Stimulated activated CD8-positive, alpha-beta memory T cell treated with anti-CD3 and anti-CD28 coated beads, Interleukin-7, amount 100 ng/mL, for 1 hour (primary cell): Measurements from ENCODE around the gene IGF1R.

Source experiments
- DNase-seq, 2 donors: peaks; one replicate each; pipeline ENCODE4 v3.0.0-alpha.2; 2020; ENCODE audit warnings: low read depth in 2 of 2

Gene IGF1R

GRCh38 chr15:98858610-98859023, 210.3 kb downstream of the IGF1R start:
- no peak for DNase-seq

GRCh38 chr15:98859149-98859548, 210.8 kb downstream of the IGF1R start:
- no peak for DNase-seq

DNA sequence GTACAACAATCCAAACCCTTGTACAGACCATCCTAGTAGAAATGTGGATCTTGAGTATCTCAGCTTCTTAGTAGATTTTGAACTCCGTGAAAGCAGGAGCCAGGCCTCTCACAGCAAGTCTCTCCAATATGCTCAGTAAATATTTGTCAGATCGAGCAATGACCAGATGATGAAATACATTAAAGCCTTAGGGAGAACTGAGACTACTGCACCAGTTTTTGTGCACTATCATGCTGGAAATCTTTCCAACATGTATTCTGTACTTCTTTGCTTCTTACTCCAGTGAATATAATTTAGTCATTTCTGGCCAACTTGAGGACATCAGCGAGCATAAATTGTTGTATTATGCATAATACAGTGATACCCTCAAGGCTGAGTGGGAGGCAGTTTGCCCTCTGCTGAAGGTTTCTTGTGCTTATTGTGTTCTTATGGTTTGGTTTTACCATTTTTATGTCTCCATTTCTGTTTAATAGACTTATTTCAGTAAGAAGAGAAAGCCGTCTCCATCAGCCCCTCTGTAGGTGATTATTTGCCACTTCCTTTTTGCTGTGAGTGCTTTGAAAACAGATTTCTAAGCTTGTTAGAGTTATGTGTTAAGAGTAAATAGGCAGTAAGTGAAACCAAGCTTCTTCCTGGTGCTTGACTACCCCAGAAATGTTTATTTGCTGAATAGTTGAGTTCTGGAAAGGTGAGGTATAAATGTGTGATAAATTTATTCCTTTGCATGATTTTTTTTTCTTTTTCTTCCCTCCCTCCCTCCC, 212.1 kb downstream of the IGF1R start:
- no peak for DNase-seq

GRCh38 chr15:98861188-98861587, 212.8 kb downstream of the IGF1R start:
- DNase-seq: no peak

GRCh38 chr15:98863983-98864382, 215.6 kb downstream of the IGF1R start:
- no peak for DNase-seq

GRCh38 chr15:98865397-98866339, 217.3 kb downstream of the IGF1R start:
- DNase-seq: peak; percentile 32 to 34

- no peak for DNase-seq
Observed at GRCh38 chr15:98866511-98866910, 218.2 kb downstream of the IGF1R start.

DNA sequence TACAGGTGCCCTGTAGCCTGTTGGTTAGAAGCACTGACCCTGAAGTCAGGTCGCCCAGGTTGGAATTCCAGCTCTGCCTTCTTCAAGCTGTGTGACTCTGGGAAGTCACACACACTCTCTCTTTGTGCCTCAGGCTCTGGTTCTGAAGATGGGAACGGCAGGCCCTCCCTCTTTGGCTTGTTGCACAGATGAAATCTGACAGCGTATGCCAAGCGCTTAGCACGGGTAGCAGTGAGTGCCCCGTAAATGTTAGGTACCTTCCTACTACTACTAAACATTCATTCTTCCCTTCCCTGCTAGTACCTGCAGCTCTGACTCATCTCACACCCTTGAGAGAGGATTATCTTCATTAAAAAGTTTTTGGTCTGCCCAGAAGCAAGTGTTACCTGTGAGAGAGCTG, 220.2 kb downstream of the IGF1R start:
- no peak for DNase-seq

- DNase-seq: no peak
Observed at GRCh38 chr15:98870788-98871187, 222.4 kb downstream of the IGF1R start.

DNA sequence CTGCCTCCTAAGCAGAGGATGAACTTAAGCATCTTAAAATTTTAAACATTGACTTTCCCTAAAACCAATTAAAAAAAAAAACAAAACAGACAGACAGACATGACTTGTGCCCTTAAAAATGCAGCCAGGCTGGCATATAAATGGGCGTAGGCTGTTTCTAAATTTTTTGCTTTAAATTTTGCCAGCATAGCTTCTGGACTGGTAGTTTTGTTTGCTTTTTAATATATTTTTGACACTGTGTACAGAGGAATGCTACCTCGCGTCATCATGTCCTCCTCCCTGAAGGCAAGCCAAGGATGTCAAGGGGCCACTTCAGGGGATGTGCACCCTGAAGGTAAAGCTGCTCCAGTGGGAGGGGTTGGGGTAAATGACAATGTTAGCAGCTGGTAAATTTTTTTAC, 224.4 kb downstream of the IGF1R start:
- DNase-seq: no peak

GRCh38 chr15:98873441-98874218, 225.3 kb downstream of the IGF1R start:
- DNase-seq: no peak

- DNase-seq: no peak
Observed at GRCh38 chr15:98874370-98874769, 226.0 kb downstream of the IGF1R start.

- no peak for DNase-seq
Observed at GRCh38 chr15:98874773-98875172, 226.4 kb downstream of the IGF1R start.

GRCh38 chr15:98875309-98875708, 227.0 kb downstream of the IGF1R start:
- DNase-seq: no peak

GRCh38 chr15:98876451-98877369, 228.4 kb downstream of the IGF1R start:
- DNase-seq: no peak

GRCh38 chr15:98878172-98878571, 229.8 kb downstream of the IGF1R start:
- no peak for DNase-seq

- DNase-seq: no peak
Observed at GRCh38 chr15:98878862-98879261, 230.5 kb downstream of the IGF1R start.

DNA sequence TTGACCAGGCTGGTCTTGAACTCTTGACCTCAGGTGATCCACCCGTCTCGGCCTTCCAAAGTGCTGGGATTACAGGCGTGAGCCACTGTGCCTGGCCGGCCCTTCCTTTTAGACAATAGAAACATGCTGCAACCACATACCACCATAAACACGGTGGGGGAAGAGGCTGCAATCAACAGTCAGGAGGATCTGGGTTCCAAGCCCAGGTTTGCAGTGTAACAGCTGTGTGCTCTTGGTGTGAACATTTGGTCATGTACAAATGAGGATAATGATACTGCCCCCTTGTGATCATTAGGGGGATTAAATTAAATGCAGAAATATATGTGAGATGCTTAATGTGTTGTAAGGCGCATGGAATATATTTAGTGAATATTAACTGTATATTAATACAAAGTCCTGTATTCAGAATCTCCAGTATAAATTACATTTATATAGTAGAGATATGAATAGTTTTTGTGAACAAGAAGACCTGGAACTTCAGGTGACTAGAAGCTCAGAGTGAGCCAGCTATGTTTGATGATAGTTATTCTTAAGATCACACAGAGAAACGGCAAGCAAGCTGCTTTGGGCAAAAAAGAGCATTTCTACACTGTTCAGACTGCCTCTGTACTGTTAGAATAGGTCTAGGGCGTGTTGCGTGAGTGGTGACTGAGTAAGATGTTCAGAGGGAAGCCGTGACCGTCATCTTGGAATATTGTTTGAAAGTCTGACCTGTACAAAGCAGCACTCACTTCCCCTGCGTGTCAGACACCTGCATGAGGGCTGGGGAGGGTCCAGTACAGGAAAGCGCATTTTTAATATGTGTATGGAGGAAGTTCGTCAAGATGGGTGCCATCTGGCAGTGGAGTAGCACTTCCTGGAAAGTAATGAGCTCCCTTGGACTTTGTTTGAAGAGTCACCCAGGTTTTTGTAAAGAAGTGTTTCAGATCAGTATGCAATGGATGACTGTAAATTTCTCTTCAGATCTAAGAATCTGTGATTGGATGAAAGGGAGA, 233.5 kb downstream of the IGF1R start:
- no peak for DNase-seq

DNA sequence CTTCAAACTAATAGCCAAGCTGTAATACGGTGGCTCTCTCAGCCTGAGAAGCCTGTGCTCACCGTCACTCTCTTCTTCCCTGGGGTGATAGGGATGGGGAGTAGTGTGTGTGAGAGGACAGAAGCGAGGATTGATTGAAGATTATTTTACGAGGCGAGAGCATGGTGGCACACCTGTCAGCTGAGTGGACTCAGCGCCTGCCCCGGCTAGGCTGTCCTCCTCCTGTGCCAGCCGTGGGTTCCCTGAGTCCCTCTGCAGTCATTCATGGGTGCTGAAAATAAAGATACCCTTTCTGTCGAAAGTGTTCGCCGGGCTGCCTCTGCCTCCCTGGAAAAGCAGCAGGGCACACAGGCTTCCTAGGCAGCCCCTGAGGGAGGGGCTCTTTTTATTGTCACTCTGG, 235.1 kb downstream of the IGF1R start:
- no peak for DNase-seq

GRCh38 chr15:98884894-98885293, 236.6 kb downstream of the IGF1R start:
- DNase-seq: no peak
